Thyroid gland (tissue), 4 donors: ENCODE results near the gene PCBP3.

ENCODE experiments used
- POLR2A ChIP-seq, 2 donors: fragments of 450-650 bp; IDR thresholded peaks; one replicate each; pipeline ENCODE4 v1.6.1; 2017; ENCODE audit warnings: antibody characterized with exemption in 2 of 2, mild to moderate bottlenecking in 2 of 2, moderate library complexity in 1 of 2
- TF ChIP-seq, protein P1 (sequence below), 6 experiments: fragments of 200-600 bp in 3 of 6; fragments of 450-650 bp in 3 of 6; sonication (generic) in 3 of 6; IDR thresholded peaks; one replicate each; pipeline ENCODE4 v1.5.1; 2016 to 2019; ENCODE audit warnings: antibody characterized with exemption in 6 of 6, mild to moderate bottlenecking in 2 of 6, inconsistent platforms in 1 of 6, moderate library complexity in 1 of 6

DNA sequence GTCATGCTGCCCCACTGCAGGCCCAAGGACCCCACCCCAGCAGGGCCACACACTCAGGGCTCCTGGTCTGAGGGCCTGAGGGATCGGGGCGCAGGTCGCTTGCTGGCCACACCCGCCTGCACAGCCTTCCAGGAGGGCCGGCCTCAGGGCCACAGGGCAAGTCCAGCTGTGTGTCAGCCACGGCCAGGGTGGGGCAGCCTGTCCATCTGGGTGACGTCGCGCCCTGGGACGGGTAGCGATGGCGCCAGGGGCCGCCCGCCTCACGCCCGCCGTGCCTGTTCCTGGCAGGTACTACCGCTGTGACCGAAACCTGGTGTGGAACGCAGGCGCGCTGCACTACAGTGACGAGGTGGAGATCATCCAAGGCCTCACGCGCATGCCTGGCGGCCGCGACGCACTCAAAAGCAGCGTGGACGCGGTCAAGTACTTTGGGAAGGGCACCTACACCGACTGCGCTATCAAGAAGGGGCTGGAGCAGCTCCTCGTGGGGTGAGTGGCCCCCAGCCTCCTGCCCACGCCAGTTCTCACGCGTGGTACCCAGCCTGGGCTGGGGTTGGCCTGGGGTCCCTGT is 340.5 kb downstream of the PCBP3 start:
- TF ChIP-seq, protein P1, sequence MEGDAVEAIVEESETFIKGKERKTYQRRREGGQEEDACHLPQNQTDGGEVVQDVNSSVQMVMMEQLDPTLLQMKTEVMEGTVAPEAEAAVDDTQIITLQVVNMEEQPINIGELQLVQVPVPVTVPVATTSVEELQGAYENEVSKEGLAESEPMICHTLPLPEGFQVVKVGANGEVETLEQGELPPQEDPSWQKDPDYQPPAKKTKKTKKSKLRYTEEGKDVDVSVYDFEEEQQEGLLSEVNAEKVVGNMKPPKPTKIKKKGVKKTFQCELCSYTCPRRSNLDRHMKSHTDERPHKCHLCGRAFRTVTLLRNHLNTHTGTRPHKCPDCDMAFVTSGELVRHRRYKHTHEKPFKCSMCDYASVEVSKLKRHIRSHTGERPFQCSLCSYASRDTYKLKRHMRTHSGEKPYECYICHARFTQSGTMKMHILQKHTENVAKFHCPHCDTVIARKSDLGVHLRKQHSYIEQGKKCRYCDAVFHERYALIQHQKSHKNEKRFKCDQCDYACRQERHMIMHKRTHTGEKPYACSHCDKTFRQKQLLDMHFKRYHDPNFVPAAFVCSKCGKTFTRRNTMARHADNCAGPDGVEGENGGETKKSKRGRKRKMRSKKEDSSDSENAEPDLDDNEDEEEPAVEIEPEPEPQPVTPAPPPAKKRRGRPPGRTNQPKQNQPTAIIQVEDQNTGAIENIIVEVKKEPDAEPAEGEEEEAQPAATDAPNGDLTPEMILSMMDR (IDR thresholded peaks at IDR 0.05) = no peak
- no peak for TF ChIP-seq POLR2A (IDR thresholded peaks at IDR 0.05)
